Activated naive CD8-positive, alpha-beta T cell treated with anti-CD3 and anti-CD28 coated beads, Interleukin-2, amount 50 U/mL, for 16 hours (primary cell): ENCODE measurements around the gene KCNMB1.

ENCODE experiments used
- DNase-seq: peaks from one replicate; pipeline ENCODE4 v3.0.0-alpha.2; 2020; ENCODE audit warnings: low read depth, low spot score

KCNMB1 gene, protein sequence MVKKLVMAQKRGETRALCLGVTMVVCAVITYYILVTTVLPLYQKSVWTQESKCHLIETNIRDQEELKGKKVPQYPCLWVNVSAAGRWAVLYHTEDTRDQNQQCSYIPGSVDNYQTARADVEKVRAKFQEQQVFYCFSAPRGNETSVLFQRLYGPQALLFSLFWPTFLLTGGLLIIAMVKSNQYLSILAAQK

DNA sequence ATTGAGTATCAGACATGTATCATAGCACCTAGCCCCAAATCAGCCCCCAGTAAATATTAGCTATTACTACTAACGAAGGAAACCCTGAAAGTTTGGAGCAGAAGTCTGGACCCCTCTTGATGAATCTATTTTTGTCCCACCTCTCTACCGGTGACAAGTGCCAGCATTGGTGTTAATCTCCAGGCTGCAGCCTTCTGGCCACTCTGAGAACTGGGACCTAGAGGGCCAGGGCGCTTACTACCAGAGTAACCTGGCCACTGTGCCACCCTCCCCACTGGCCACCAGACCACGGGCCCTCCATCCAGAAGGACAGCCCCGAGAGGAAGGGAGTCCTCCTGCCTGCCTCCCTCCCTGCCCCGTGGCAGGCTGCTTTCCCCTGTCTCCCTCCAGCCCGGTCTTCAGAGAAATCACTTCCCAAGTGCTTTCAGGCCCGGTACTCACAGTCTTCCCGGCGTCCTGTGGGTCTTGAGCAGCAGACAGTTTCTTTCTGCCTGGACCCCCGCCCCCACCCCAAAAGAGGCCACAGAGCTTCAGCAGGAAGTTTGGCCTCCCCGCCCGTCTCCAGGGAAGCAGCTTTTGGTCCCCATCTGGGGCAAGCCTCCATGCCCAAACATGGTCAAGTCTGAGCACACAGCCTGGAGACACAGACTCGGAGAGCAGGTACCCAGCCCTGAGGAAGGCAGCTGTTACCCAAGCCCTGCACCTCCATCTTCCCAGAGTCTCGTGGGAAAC lies at the start of gene KCNMB1:
KCNMB1 (minus strand) TSS at position 550 of the 732 bp plus-strand sequence. CDS start 3,920 bp downstream, outside the sequence.
- DNase-seq = no peak

DNA sequence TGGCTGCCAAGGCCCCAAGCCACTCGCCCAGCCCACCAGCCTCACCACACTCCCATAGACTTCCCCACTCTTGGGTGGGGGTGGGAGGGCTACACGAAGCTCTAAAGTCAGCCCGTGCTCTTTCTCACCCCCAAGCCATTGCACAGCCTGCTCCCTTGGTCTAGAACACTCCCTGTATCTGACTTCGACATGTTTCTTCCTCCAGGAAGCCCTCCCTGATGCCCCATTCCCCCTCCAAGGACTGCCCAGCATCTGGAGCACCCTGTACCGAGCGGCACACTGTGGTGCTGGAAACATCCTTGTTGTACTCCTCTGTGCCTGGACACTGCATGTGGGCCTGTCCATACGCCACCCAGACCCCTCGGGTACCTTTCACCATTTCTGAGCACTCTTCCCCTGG lies 49.4 kb upstream of the KCNMB1 start:
- DNase-seq = no peak

GRCh38 chr5:170437621-170438375 lies 48.6 kb upstream of the KCNMB1 start:
- DNase-seq = no peak

DNA sequence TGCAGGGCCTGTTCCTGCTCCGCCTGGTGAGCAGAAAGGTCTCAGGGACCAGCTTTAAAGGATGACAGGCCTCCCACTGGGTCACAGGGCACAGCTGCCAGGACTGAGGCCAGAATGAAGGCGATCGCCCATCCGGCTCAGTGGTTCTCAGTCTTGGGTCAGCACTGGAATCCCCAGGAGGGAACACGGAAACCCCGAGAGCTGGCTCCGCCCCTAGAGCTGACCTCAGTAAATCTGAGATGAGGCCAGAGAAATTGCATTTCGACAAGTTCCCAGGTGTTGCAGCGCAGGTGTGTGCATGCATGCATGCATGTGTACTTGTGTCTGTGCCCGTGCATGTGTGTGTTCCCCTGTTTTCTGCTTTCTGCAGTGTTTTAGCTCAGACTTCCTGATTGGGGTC lies 47.2 kb upstream of the KCNMB1 start:
- DNase-seq = no peak

GRCh38 chr5:170434966-170435605 lies 45.9 kb upstream of the KCNMB1 start:
- peak; percentile 4 for DNase-seq

DNA sequence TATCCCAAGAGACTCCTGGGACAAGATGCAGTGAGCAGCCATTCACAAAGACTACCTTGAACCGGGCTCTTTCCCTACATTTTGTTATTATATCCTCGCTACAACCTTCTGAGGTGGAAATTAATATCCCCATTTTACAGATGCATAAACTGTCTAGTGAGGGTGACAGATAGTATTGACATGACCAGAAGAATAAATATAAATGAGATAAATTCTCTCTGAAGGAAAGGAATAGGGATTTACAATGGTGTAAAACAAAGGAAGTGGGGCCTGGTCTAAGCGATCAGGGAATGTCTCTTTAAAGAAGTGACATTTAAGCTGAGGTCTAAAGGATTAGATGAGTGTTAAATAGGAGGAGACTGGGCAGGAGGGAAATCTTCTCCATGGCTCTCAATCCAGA lies 43.5 kb upstream of the KCNMB1 start:
- DNase-seq = no peak

GRCh38 chr5:170431571-170431970 lies 42.4 kb upstream of the KCNMB1 start:
- DNase-seq = no peak

- no peak for DNase-seq
Measured at GRCh38 chr5:170430866-170431437, 41.8 kb upstream of the KCNMB1 start.

DNA sequence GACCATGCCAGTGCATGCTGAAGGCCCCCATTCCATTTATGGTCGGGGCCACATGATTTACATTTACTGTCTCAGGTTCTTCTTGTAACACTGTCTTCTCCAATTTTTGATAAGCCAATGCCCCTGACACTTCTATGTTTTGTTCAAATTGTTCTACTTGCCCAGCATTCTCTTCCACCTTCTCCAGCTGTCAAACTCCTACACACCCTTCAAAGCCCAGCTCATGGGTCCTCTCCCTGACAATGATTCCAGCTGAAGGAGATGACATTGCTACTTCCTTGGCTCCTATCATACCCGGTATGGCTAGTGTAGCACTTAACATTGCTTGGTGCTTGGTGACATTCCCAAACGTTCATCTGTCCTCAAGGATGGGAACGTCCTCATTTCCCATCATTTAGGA lies 41.1 kb upstream of the KCNMB1 start:
- DNase-seq = no peak

GRCh38 chr5:170429014-170429413 lies 39.8 kb upstream of the KCNMB1 start:
- DNase-seq = no peak

- DNase-seq = no peak
Measured at GRCh38 chr5:170427672-170428236, 38.6 kb upstream of the KCNMB1 start.

GRCh38 chr5:170426786-170427185 lies 37.6 kb upstream of the KCNMB1 start:
- DNase-seq = no peak

GRCh38 chr5:170426149-170426767 lies 37.1 kb upstream of the KCNMB1 start:
- DNase-seq = no peak

DNA sequence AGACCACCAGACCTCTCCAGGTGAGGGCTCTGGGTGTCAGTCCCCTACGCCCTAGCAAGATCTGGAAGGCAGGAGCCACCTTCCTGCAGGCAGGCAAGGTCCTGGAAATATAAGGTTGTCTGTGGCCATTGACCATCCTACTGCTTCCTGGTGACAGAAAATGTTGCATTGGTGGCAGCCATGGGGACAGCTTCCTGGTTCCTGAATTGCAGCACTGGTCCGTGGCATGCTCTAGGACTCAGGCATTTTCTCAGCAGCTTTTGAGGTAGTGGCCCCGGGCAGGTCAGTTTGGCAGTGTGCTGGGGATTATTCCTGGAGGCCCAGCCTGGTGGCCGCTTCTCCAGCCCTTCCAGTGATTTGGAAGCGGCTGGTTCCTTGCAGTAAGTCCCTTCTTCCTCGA lies 36.6 kb upstream of the KCNMB1 start:
- DNase-seq = no peak

GRCh38 chr5:170424629-170425028 lies 35.5 kb upstream of the KCNMB1 start:
- DNase-seq = no peak

- no peak for DNase-seq
Measured at GRCh38 chr5:170423692-170424091, 34.5 kb upstream of the KCNMB1 start.

GRCh38 chr5:170421826-170422225 lies 32.7 kb upstream of the KCNMB1 start:
- DNase-seq = no peak

DNA sequence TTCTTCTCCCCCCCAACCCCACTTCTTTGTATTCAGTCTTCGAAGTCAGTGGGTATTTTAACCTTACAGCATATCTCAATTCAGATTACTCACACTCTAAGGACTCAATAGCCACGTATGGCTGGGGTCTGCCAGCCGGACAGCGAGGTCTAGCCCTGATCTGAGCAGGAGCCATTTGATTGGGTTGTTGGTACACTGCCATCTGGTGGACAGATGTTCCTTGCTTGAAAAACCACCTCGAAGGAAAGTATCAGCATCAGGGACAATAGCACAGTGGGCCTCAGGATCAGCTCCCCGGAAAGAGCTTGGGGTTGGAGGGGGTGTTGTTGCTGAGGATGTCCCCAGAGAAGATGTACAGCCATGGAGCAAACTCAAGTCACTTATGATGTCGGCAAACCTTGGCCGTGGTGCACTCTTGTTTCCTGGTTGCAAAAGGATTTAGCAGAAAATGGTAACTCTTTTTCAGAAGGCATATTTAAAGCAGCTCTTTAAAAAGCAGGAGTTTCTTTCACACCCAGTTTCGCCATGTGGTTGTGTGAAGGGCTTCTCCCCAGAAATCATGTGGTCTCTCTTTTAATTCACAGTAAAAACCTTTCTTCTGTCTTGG lies 31.7 kb upstream of the KCNMB1 start:
- peak; percentile 17 for DNase-seq

DNA sequence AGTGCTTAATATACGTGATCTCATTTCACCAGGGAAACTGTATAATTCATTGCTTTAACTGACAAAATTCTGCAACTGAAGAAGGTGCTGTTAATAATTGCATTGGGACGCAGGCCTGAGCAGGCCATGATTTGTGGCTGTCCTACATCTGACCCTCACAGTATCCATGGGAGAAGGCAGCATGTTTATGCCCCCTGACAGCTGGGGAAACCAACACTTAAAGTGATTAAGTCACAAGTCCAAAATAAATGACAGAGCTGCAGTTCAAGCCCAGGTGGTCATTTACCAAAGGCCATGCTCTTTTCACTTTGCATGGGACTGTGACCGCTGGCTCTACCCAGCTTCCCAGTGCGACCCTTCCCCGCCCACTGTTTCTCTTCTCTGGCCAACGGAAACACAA lies 30.5 kb upstream of the KCNMB1 start:
- no peak for DNase-seq

DNA sequence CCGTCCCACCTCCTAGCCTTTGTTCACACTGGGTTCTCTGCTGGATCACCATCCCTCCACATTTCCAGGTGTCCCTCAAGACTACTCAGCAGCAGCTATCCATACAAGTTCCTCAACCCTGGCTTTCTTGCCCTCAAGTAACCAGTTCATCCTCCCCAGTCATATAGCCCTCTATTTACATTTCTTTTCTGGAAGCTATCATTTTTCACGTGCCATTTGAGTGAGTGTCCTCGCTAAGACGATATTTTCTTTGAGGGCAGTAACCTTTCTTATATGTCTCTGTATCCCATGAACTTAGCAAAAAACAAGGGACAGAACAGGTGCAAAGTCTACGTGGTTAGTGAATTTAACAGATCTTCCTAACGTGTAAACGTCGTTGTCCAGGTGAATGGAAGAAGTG lies 29.6 kb upstream of the KCNMB1 start:
- no peak for DNase-seq

GRCh38 chr5:170416526-170416925 lies 27.4 kb upstream of the KCNMB1 start:
- DNase-seq = no peak
